ENCODE results near the gene KLK15. TPM values are rescaled to one million over a fixed set of nuclear protein-coding genes. Genes with fewer than 3 reads are reported as not detected.

The KLK15 gene
- total RNA-seq, 2 donors from 2014 or later, result not detected

- H3K4me1 Mint-ChIP-seq, result no peaks in the 10 kb centered on the region
- no peak overlapping the region for H3K27ac Mint-ChIP-seq
- H3K36me3 Mint-ChIP-seq (ENCODE audit: low read depth), result peaks cover 33% of the 10 kb centered on the region
- H3K4me3 Mint-ChIP-seq, result no peak overlapping the region
- Histone ChIP-seq H3K4me3 (ENCODE audit: low read length) (no peak overlapping the region), H3K4me1 (ENCODE audit: control insufficient read depth, insufficient read depth, low read length) (no peaks in the 10 kb centered on the region), H3K9ac (ENCODE audit: extremely low read depth, low read length, poor library complexity, severe bottlenecking) (no peak overlapping the region), H3K27me3 (ENCODE audit: control insufficient read depth, insufficient read depth, low read length, poor library complexity, severe bottlenecking) (no peaks in the 10 kb centered on the region), H3K9me3 (ENCODE audit: control insufficient read depth, low read length) (no peaks in the 10 kb centered on the region), H3K27ac (ENCODE audit: low read depth, low read length) (no peak overlapping the region), H3K36me3 (ENCODE audit: control insufficient read depth, insufficient read depth, low read length) (peaks cover 50% of the 10 kb centered on the region)
- peak; percentile 70 for DNase-seq
- no peaks in the 10 kb centered on the region for H3K27me3 Mint-ChIP-seq (ENCODE audit: insufficient read depth)
- TF ChIP-seq CTCF (conservative IDR thresholded peaks at IDR 0.05), result peak; percentile 40
- WGBS, 2 experiments (ENCODE audit: insufficient coverage in 1 of 2, insufficient read length in 1 of 2), result 91 to 100% methylated on average over 3 to 9 of the region's 9 CpGs
- no peaks in the 10 kb centered on the region for H3K9me3 Mint-ChIP-seq
Measured at GRCh38 chr19:50796128-50796633, 37.2 kb downstream of the KLK15 start.

- H3K4me3 Mint-ChIP-seq, result no peak overlapping the region
Measured at GRCh38 chr19:50795664-50796073, 37.7 kb downstream of the KLK15 start.

GRCh38 chr19:50794876-50795663 lies 38.3 kb downstream of the KLK15 start:
- Histone ChIP-seq H3K27ac (ENCODE audit: low read depth, low read length) (peak overlapping the region; percentile 16), H3K4me1 (ENCODE audit: control insufficient read depth, insufficient read depth, low read length) (no peaks in the 10 kb centered on the region), H3K9me3 (ENCODE audit: control insufficient read depth, low read length) (no peaks in the 10 kb centered on the region), H3K9ac (ENCODE audit: extremely low read depth, low read length, poor library complexity, severe bottlenecking) (no peak overlapping the region), H3K27me3 (ENCODE audit: control insufficient read depth, insufficient read depth, low read length, poor library complexity, severe bottlenecking) (no peaks in the 10 kb centered on the region), H3K4me3 (ENCODE audit: low read length) (no peak overlapping the region), H3K36me3 (ENCODE audit: control insufficient read depth, insufficient read depth, low read length) (peaks cover 42% of the 10 kb centered on the region)
- 71 to 96% methylated on average over 9 to 18 of the region's 18 CpGs for WGBS, 2 experiments (ENCODE audit: insufficient coverage in 1 of 2, insufficient read length in 1 of 2)
- TF ChIP-seq CTCF (conservative IDR thresholded peaks at IDR 0.05), result peak; percentile 64
- DNase-seq, result no peak
- Mint-ChIP-seq H3K27ac (no peak overlapping the region), H3K27me3 (ENCODE audit: insufficient read depth) (no peaks in the 10 kb centered on the region), H3K4me3 (no peak overlapping the region), H3K9me3 (no peaks in the 10 kb centered on the region), H3K4me1 (no peaks in the 10 kb centered on the region), H3K36me3 (ENCODE audit: low read depth) (peaks cover 24% of the 10 kb centered on the region)

More at GRCh38 chr19:50795664-50796073, 37.7 kb downstream of the KLK15 start:
- no peak for TF ChIP-seq CTCF (conservative IDR thresholded peaks at IDR 0.05)
- 91 to 95% methylated on average over 4 of the region's 4 CpGs for WGBS, 2 experiments (ENCODE audit: insufficient coverage in 1 of 2, insufficient read length in 1 of 2)
- Histone ChIP-seq H3K36me3 (ENCODE audit: control insufficient read depth, insufficient read depth, low read length) (peaks cover 45% of the 10 kb centered on the region), H3K27ac (ENCODE audit: low read depth, low read length) (no peak overlapping the region), H3K4me3 (ENCODE audit: low read length) (no peak overlapping the region), H3K27me3 (ENCODE audit: control insufficient read depth, insufficient read depth, low read length, poor library complexity, severe bottlenecking) (no peaks in the 10 kb centered on the region), H3K9ac (ENCODE audit: extremely low read depth, low read length, poor library complexity, severe bottlenecking) (no peak overlapping the region), H3K4me1 (ENCODE audit: control insufficient read depth, insufficient read depth, low read length) (no peaks in the 10 kb centered on the region), H3K9me3 (ENCODE audit: control insufficient read depth, low read length) (no peaks in the 10 kb centered on the region)
- DNase-seq, result no peak
- H3K9me3 Mint-ChIP-seq, result no peaks in the 10 kb centered on the region
- H3K27ac Mint-ChIP-seq, result no peak overlapping the region
- peaks cover 28% of the 10 kb centered on the region for H3K36me3 Mint-ChIP-seq (ENCODE audit: low read depth)
- H3K4me1 Mint-ChIP-seq, result no peaks in the 10 kb centered on the region
- H3K27me3 Mint-ChIP-seq (ENCODE audit: insufficient read depth), result no peaks in the 10 kb centered on the region
